Measurements from ENCODE around the gene GET4. TPM values are rescaled to one million over a fixed set of nuclear protein-coding genes. Genes with fewer than 3 reads are reported as not detected.
"Not testable (repeated sequence)": the region's sequence is repeated elsewhere in the genome, so short reads cannot be mapped to it uniquely, and the experiment has no call there.

The GET4 gene
- total RNA-seq, 1 experiment from 2014 or later = 120 TPM

GRCh38 chr7:844514-844913 lies 31.8 kb upstream of the GET4 start:
- H3K9me3 ChIP-seq (ENCODE audit: insufficient read depth, low read depth) = no peaks in the 10 kb centered on the region
- no peaks in the 10 kb centered on the region for H3K27me3 ChIP-seq (ENCODE audit: insufficient read depth, low read depth)
- H3K4me2 ChIP-seq = no peak overlapping the region
- DNase-seq = no peak
- H3K4me1 ChIP-seq (replicated peaks; ENCODE audit: insufficient read depth) = no peaks in the 10 kb centered on the region
- H4K20me1 ChIP-seq (ENCODE audit: insufficient read depth) = peaks cover 17% of the 10 kb centered on the region
- CTCF ChIA-PET = no interaction called here
- intact Hi-C loops (cut with micrococcal nuclease; ENCODE audit: unreplicated experiment) = loop anchor here (10.0 kb wide), 1 partner anchor 1700 kb away; no protein-coding TSS in a partner anchor
- no TSS peak for BruUV-seq (replicated peaks)
- H3F3A ChIP-seq (ENCODE audit: insufficient read depth, low read depth) = no peaks in the 10 kb centered on the region
- no peaks in the 10 kb centered on the region for H3K9me2 ChIP-seq (ENCODE audit: insufficient read depth)
- POLR2A ChIA-PET (ENCODE audit: unreplicated experiment) = no interaction called here
- peaks cover 36% of the 10 kb centered on the region for H3K36me3 ChIP-seq (ENCODE audit: low read depth)
- no peak overlapping the region for H2AFZ ChIP-seq
- H3K4me3 ChIP-seq = no peak overlapping the region
- no peak for TF ChIP-seq EZH2 (IDR thresholded peaks at IDR 0.05; ENCODE audit: low read depth)
- TF ChIP-seq, protein P1, sequence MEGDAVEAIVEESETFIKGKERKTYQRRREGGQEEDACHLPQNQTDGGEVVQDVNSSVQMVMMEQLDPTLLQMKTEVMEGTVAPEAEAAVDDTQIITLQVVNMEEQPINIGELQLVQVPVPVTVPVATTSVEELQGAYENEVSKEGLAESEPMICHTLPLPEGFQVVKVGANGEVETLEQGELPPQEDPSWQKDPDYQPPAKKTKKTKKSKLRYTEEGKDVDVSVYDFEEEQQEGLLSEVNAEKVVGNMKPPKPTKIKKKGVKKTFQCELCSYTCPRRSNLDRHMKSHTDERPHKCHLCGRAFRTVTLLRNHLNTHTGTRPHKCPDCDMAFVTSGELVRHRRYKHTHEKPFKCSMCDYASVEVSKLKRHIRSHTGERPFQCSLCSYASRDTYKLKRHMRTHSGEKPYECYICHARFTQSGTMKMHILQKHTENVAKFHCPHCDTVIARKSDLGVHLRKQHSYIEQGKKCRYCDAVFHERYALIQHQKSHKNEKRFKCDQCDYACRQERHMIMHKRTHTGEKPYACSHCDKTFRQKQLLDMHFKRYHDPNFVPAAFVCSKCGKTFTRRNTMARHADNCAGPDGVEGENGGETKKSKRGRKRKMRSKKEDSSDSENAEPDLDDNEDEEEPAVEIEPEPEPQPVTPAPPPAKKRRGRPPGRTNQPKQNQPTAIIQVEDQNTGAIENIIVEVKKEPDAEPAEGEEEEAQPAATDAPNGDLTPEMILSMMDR (conservative IDR thresholded peaks at IDR 0.05) = no peak
- no peak overlapping the region for H3K27ac ChIP-seq
- H3K79me2 ChIP-seq (ENCODE audit: low read depth) = peaks cover 17% of the 10 kb centered on the region

DNA sequence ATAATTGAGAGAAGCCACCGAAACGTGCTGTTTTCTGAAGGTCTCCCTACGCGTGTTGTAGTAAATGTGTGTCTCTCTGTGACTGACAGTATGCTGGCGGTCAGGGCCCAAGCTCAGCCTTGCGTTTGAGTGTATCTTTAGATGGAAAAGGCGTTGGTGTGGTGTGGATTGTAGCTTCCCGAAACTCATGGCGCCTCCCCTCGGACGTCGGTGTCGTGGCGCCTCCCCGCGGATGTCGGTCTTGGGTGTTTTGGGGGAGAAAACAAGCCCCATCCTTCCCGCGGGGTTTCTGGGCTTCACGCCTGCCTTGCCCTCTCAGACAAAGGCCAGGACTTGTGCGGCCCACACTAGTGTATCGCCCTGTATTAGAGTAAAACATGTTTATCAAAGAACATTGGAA lies 31.3 kb upstream of the GET4 start:
- no peak for TF ChIP-seq EZH2 (IDR thresholded peaks at IDR 0.05; ENCODE audit: low read depth)
- TF ChIP-seq, protein P1 (conservative IDR thresholded peaks at IDR 0.05) = no peak
- no peaks in the 10 kb centered on the region for H3K9me2 ChIP-seq (ENCODE audit: insufficient read depth)
- no TSS peak for BruUV-seq (replicated peaks)
- H3K27me3 ChIP-seq (ENCODE audit: insufficient read depth, low read depth) = no peaks in the 10 kb centered on the region
- CTCF ChIA-PET = no interaction called here
- peaks cover 40% of the 10 kb centered on the region for H3K36me3 ChIP-seq (ENCODE audit: low read depth)
- H3F3A ChIP-seq (ENCODE audit: insufficient read depth, low read depth) = peaks cover 2% of the 10 kb centered on the region; the same call in 1 of the 2 replicates
- POLR2A ChIA-PET (ENCODE audit: unreplicated experiment) = no interaction called here
- H3K4me1 ChIP-seq (replicated peaks; ENCODE audit: insufficient read depth) = no peaks in the 10 kb centered on the region
- intact Hi-C loops (cut with micrococcal nuclease; ENCODE audit: unreplicated experiment) = loop anchor here (10.0 kb wide), 1 partner anchor 1700 kb away; no protein-coding TSS in a partner anchor
- no peaks in the 10 kb centered on the region for H3K9me3 ChIP-seq (ENCODE audit: insufficient read depth, low read depth)
- peaks cover 17% of the 10 kb centered on the region for H4K20me1 ChIP-seq (ENCODE audit: insufficient read depth)
- peaks cover 17% of the 10 kb centered on the region for H3K79me2 ChIP-seq (ENCODE audit: low read depth)
- no peak overlapping the region for H3K4me3 ChIP-seq
- no peak overlapping the region for H2AFZ ChIP-seq
- H3K27ac ChIP-seq = no peak overlapping the region
- DNase-seq = no peak
- no peak overlapping the region for H3K4me2 ChIP-seq

DNA sequence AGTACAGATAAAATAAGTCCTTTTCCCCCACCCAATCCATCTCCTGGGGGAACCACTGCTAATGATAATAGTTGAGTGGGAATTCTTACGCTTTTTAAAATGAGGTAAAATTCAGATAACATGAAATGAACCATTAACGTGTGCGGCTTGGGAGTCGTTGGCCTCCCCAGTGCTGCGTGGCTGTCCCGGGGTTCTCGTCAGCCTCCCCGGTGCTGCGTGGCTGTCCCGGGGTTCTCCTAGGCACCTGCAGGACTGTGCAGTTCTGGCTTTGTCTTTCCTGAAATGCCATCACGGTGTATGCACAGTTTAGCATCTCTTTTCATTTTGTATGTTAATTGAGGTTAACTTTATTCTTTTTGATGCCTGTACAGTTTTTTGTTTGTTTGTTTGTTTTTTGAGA lies 30.6 kb upstream of the GET4 start:
- BruUV-seq (replicated peaks) = no TSS peak
- Histone ChIP-seq H3K4me3 (no peak overlapping the region), H3K27ac (no peak overlapping the region), H3K9me2 (ENCODE audit: insufficient read depth) (no peaks in the 10 kb centered on the region), H4K20me1 (ENCODE audit: insufficient read depth) (peaks cover 17% of the 10 kb centered on the region), H3K4me1 (replicated peaks; ENCODE audit: insufficient read depth) (no peaks in the 10 kb centered on the region), H3F3A (ENCODE audit: insufficient read depth, low read depth) (peaks cover 6% of the 10 kb centered on the region; the same call in 1 of the 2 replicates), H2AFZ (no peak overlapping the region), H3K27me3 (ENCODE audit: insufficient read depth, low read depth) (no peaks in the 10 kb centered on the region), H3K4me2 (no peak overlapping the region), H3K9me3 (ENCODE audit: insufficient read depth, low read depth) (no peaks in the 10 kb centered on the region), H3K79me2 (ENCODE audit: low read depth) (peaks cover 14% of the 10 kb centered on the region; the same call in 1 of the 2 replicates), H3K36me3 (ENCODE audit: low read depth) (peaks cover 40% of the 10 kb centered on the region)
- TF ChIP-seq EZH2 (IDR thresholded peaks at IDR 0.05; ENCODE audit: low read depth) = no peak
- TF ChIP-seq, protein P1 (conservative IDR thresholded peaks at IDR 0.05) = no peak
- CTCF ChIA-PET = no interaction called here
- intact Hi-C loops (cut with micrococcal nuclease; ENCODE audit: unreplicated experiment) = loop anchor here (10.0 kb wide), 1 partner anchor 1699 kb away; no protein-coding TSS in a partner anchor
- no peak for DNase-seq
- POLR2A ChIA-PET (ENCODE audit: unreplicated experiment) = no interaction called here

GRCh38 chr7:846958-847650 lies 29.2 kb upstream of the GET4 start:
- H3K27me3 ChIP-seq (ENCODE audit: insufficient read depth, low read depth); BruUV-seq (replicated peaks); DNase-seq; H3K4me2 ChIP-seq; H3K9me2 ChIP-seq (ENCODE audit: insufficient read depth); H3K4me1 ChIP-seq (replicated peaks; ENCODE audit: insufficient read depth); H3K27ac ChIP-seq; H3K9me3 ChIP-seq (ENCODE audit: insufficient read depth, low read depth); H2AFZ ChIP-seq; H3F3A ChIP-seq (ENCODE audit: insufficient read depth, low read depth); H3K4me3 ChIP-seq: not testable (repeated sequence)
- CTCF ChIA-PET = interaction anchor here (0.6 kb wide), 1 partner anchor 14 kb away, joined by 8 read pairs; no protein-coding TSS in a partner anchor
- POLR2A ChIA-PET (ENCODE audit: unreplicated experiment) = interaction anchor here (0.6 kb wide), 1 partner anchor 34 kb away, joined by 4 read pairs; no protein-coding TSS in a partner anchor
- Histone ChIP-seq H4K20me1 (ENCODE audit: insufficient read depth) (peaks cover 14% of the 10 kb centered on the region), H3K79me2 (ENCODE audit: low read depth) (peaks cover 14% of the 10 kb centered on the region; the same call in 1 of the 2 replicates), H3K36me3 (ENCODE audit: low read depth) (peaks cover 39% of the 10 kb centered on the region)
- intact Hi-C loops (cut with micrococcal nuclease; ENCODE audit: unreplicated experiment) = loop anchor here (10.0 kb wide), 1 partner anchor 1698 kb away; no protein-coding TSS in a partner anchor

GRCh38 chr7:847728-848127 lies 28.6 kb upstream of the GET4 start:
- DNase-seq; POLR2A ChIA-PET (ENCODE audit: unreplicated experiment); CTCF ChIA-PET: not testable (repeated sequence)

More at GRCh38 chr7:847728-848127, 28.6 kb upstream of the GET4 start:
- H4K20me1 ChIP-seq (ENCODE audit: insufficient read depth) = peaks cover 13% of the 10 kb centered on the region; the same call in 1 of the 2 replicates
- intact Hi-C loops (cut with micrococcal nuclease; ENCODE audit: unreplicated experiment) = loop anchor here (10.0 kb wide), 1 partner anchor 1697 kb away; no protein-coding TSS in a partner anchor
- not testable (repeated sequence) for H3K4me2 ChIP-seq; H3K4me3 ChIP-seq; H3K9me3 ChIP-seq (ENCODE audit: insufficient read depth, low read depth); H3K27me3 ChIP-seq (ENCODE audit: insufficient read depth, low read depth); H3K9me2 ChIP-seq (ENCODE audit: insufficient read depth); BruUV-seq (replicated peaks); H3K27ac ChIP-seq; H2AFZ ChIP-seq; H3F3A ChIP-seq (ENCODE audit: insufficient read depth, low read depth); H3K4me1 ChIP-seq (replicated peaks; ENCODE audit: insufficient read depth)
- H3K36me3 ChIP-seq (ENCODE audit: low read depth) = peaks cover 37% of the 10 kb centered on the region
- peaks cover 14% of the 10 kb centered on the region; the same call in 1 of the 2 replicates for H3K79me2 ChIP-seq (ENCODE audit: low read depth)
